Lung microvascular endothelial cell (primary cell): ENCODE data around the gene DOLPP1. TPM values are rescaled to one million over a fixed set of nuclear protein-coding genes. Genes with fewer than 3 reads are reported as not detected.
"Not testable (repeated sequence)": the region's sequence is repeated elsewhere in the genome, so short reads cannot be mapped to it uniquely, and the experiment has no call there.

ENCODE experiments used
- DNase-seq, 2 donors: peaks; one replicate each; pipeline versions ENCODE4 v3.0.0 to v3.0.0-alpha.2; 2010; ENCODE audit warnings: low read depth in 2 of 2
- total RNA-seq: library from RNA; depleted of rRNA; stranded (reverse); fragments of >200 nt; gene quantifications from 2 replicates; pipeline ENCODE4 v1.2.1, GENCODE V29; 2014

DOLPP1 gene
- total RNA-seq, 1 donor from 2014 or later: 8.3 TPM

- peak; percentile 14 to 29 for DNase-seq
These were observed 29.2 kb downstream of the DOLPP1 start for GRCh38 chr9:129109952-129110739.

GRCh38 chr9:129110740-129111527 lies 30.0 kb downstream of the DOLPP1 start, which contains the start of the genes CRAT and PTPA:
CRAT (minus strand) TSS chr9:129110793; CDS start chr9:129110509, 284 bp downstream.
PTPA (plus strand) TSS chr9:129111415; CDS start chr9:129111601, 186 bp downstream.
- peak; percentile 96 to 97 for DNase-seq

GRCh38 chr9:129111528-129112151 lies 30.7 kb downstream of the DOLPP1 start:
- peak; percentile 29 to 67 for DNase-seq

GRCh38 chr9:129112526-129112925 lies 31.6 kb downstream of the DOLPP1 start:
- DNase-seq: not testable (repeated sequence)

GRCh38 chr9:129113645-129114304 lies 32.9 kb downstream of the DOLPP1 start:
- no peak for DNase-seq

GRCh38 chr9:129118799-129119198 lies 37.9 kb downstream of the DOLPP1 start:
- DNase-seq: no peak

GRCh38 chr9:129121483-129121882 lies 40.6 kb downstream of the DOLPP1 start:
- DNase-seq: no peak

GRCh38 chr9:129122133-129122532 lies 41.2 kb downstream of the DOLPP1 start:
- DNase-seq: no peak

GRCh38 chr9:129122976-129123375 lies 42.1 kb downstream of the DOLPP1 start:
- DNase-seq: not testable (repeated sequence)

- no peak for DNase-seq
These were observed 43.7 kb downstream of the DOLPP1 start for GRCh38 chr9:129124506-129125069.

- DNase-seq: peak in 1 of 2 donors; percentile 41
These were observed 44.6 kb downstream of the DOLPP1 start for GRCh38 chr9:129125478-129125877.

- peak in 1 of 2 donors; percentile 63 for DNase-seq
These were observed 46.1 kb downstream of the DOLPP1 start for GRCh38 chr9:129126749-129127618.

- DNase-seq: no peak
These were observed 47.8 kb downstream of the DOLPP1 start for GRCh38 chr9:129128689-129129088.

- not testable (repeated sequence) for DNase-seq
These were observed 49.4 kb downstream of the DOLPP1 start for GRCh38 chr9:129130271-129130670.

GRCh38 chr9:129130791-129131190 lies 49.9 kb downstream of the DOLPP1 start:
- DNase-seq: no peak

GRCh38 chr9:129131300-129132145 lies 50.6 kb downstream of the DOLPP1 start:
- DNase-seq: peak; percentile 74 to 80

GRCh38 chr9:129133082-129133481 lies 52.2 kb downstream of the DOLPP1 start:
- no peak for DNase-seq

- no peak for DNase-seq
These were observed 54.6 kb downstream of the DOLPP1 start for GRCh38 chr9:129135476-129135875.

GRCh38 chr9:129136446-129137035 lies 55.6 kb downstream of the DOLPP1 start:
- DNase-seq: no peak
